HL-60 (cell line): Measurements from ENCODE around the gene IFRD1.

Experiments
- DNase-seq, 2 experiments: peaks; one replicate each; pipeline ENCODE4 v3.0.0-alpha.2; 2010 to 2020; ENCODE audit warnings: low read depth in 1 of 2, low spot score in 1 of 2
- H3K27ac ChIP-seq: fragments of 250-450 bp; sonication (Bioruptor Pico); replicated peaks from 2 replicates; pipeline ENCODE4 v1.5.1; 2020; ENCODE audit warnings: mild to moderate bottlenecking, moderate library complexity
- H3K27me3 ChIP-seq: fragments of 250-450 bp; sonication (Bioruptor Pico); 2 replicates; pipeline ENCODE4 v1.5.1; 2021; ENCODE audit warnings: mild to moderate bottlenecking, moderate library complexity; ENCODE audit not compliant: insufficient read depth, poor library complexity, severe bottlenecking
- H3K4me3 ChIP-seq: replicated peaks from 2 replicates; pipeline ENCODE4 v1.5.1; 2011; ENCODE audit warnings: mild to moderate bottlenecking, control low read depth, low read length; ENCODE audit not compliant: insufficient read depth
- GABPA ChIP-seq: IDR thresholded peaks from 2 replicates; pipeline ENCODE4 v1.6.1; 2012; ENCODE audit warnings: low read depth
- POLR2AphosphoS5 ChIP-seq: IDR thresholded peaks from 2 replicates; pipeline ENCODE4 v1.6.1; 2012; ENCODE audit warnings: low read depth
- SPI1 ChIP-seq: IDR thresholded peaks from 2 replicates; pipeline ENCODE4 v1.6.1; 2012; ENCODE audit warnings: low read depth, mild to moderate bottlenecking, borderline replicate concordance
- TF ChIP-seq, protein P1 (sequence below): IDR thresholded peaks from 2 replicates; pipeline ENCODE4 v1.6.1; 2012; ENCODE audit warnings: low read depth; ENCODE audit not compliant: insufficient replicate concordance
- TF ChIP-seq, protein P2 (sequence below): IDR thresholded peaks from one replicate; pipeline ENCODE4 v1.5.1; 2011; ENCODE audit warnings: low read length, control low read depth, inconsistent platforms; ENCODE audit not compliant: insufficient read depth

The IFRD1 gene

DNA sequence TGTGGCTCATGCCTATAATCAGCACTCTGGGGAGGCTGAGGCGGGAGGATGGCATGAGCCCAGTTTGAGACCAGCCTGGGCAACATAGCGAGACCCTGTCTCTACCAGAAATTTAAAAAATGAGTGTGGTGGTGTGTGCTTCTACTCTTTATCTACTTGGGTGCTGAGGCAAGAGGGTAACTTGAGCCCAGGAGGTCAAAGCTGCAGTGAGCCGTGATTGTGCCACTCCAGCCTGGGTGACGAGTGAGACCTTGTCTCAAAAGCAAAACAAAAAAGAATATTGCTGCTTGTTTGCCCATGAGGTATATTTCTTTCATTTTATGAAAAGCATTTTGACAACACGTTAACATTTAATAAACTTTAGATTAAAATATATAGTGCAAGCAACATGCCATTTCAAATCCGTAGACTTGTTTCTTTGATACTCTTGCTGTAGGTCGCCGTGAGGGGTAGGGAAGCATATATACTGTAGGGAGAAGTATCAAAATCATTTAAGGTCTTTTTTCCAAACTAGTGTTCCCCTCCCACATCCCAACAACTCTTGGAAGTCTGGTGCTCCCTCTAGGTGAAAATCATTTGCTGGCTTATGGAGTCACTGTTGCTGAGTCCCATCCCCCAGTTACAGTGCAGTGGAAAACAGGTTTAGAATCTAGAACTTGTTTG is 26.3 kb downstream of the IFRD1 start:
- DNase-seq, result no peak

DNA sequence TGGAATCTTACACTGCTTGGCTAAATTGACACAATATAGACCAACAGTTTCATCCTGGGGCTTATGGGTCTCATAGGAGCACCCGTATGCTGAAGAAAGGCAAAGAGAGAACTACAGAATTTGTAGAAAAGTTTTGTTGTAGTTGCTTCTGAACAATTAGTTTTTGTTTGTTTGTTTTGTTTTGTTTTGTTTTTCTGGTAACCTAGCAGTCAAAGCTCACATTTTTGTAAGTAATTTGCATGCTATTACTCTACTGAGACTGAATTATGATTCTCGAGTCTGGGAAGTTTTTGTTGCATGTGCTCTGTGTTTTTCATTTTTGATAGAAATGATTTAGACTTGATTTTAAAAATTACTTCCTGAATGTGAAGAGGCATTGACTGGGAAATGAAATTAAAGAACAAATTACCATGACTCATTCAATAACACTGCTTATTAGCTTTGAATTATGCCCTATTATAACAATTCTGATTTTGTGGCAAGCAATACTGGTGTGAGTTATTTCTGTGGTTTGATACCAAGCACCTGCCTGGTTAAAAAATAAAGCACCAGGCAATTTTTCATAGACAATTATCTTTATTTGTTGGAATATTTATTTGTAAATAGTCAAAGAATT is 31.0 kb downstream of the IFRD1 start:
- no peak overlapping the region for H3K27ac ChIP-seq
- no peak for TF ChIP-seq GABPA
- TF ChIP-seq, protein P1, sequence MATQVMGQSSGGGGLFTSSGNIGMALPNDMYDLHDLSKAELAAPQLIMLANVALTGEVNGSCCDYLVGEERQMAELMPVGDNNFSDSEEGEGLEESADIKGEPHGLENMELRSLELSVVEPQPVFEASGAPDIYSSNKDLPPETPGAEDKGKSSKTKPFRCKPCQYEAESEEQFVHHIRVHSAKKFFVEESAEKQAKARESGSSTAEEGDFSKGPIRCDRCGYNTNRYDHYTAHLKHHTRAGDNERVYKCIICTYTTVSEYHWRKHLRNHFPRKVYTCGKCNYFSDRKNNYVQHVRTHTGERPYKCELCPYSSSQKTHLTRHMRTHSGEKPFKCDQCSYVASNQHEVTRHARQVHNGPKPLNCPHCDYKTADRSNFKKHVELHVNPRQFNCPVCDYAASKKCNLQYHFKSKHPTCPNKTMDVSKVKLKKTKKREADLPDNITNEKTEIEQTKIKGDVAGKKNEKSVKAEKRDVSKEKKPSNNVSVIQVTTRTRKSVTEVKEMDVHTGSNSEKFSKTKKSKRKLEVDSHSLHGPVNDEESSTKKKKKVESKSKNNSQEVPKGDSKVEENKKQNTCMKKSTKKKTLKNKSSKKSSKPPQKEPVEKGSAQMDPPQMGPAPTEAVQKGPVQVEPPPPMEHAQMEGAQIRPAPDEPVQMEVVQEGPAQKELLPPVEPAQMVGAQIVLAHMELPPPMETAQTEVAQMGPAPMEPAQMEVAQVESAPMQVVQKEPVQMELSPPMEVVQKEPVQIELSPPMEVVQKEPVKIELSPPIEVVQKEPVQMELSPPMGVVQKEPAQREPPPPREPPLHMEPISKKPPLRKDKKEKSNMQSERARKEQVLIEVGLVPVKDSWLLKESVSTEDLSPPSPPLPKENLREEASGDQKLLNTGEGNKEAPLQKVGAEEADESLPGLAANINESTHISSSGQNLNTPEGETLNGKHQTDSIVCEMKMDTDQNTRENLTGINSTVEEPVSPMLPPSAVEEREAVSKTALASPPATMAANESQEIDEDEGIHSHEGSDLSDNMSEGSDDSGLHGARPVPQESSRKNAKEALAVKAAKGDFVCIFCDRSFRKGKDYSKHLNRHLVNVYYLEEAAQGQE, result no peak
- TF ChIP-seq POLR2AphosphoS5, result no peak
- TF ChIP-seq, protein P2, sequence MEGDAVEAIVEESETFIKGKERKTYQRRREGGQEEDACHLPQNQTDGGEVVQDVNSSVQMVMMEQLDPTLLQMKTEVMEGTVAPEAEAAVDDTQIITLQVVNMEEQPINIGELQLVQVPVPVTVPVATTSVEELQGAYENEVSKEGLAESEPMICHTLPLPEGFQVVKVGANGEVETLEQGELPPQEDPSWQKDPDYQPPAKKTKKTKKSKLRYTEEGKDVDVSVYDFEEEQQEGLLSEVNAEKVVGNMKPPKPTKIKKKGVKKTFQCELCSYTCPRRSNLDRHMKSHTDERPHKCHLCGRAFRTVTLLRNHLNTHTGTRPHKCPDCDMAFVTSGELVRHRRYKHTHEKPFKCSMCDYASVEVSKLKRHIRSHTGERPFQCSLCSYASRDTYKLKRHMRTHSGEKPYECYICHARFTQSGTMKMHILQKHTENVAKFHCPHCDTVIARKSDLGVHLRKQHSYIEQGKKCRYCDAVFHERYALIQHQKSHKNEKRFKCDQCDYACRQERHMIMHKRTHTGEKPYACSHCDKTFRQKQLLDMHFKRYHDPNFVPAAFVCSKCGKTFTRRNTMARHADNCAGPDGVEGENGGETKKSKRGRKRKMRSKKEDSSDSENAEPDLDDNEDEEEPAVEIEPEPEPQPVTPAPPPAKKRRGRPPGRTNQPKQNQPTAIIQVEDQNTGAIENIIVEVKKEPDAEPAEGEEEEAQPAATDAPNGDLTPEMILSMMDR, result no peak
- no peak for TF ChIP-seq SPI1
- DNase-seq, result no peak

More for the DNA sequence above, 26.3 kb downstream of the IFRD1 start:
- no peaks in the 10 kb centered on the region for H3K27me3 ChIP-seq
- H3K27ac ChIP-seq, result no peak overlapping the region
- TF ChIP-seq POLR2AphosphoS5 (no peak), SPI1 (no peak), GABPA (no peak)
- TF ChIP-seq, protein P2, result no peak
- TF ChIP-seq, protein P1, result no peak
- H3K4me3 ChIP-seq, result no peak overlapping the region

DNA sequence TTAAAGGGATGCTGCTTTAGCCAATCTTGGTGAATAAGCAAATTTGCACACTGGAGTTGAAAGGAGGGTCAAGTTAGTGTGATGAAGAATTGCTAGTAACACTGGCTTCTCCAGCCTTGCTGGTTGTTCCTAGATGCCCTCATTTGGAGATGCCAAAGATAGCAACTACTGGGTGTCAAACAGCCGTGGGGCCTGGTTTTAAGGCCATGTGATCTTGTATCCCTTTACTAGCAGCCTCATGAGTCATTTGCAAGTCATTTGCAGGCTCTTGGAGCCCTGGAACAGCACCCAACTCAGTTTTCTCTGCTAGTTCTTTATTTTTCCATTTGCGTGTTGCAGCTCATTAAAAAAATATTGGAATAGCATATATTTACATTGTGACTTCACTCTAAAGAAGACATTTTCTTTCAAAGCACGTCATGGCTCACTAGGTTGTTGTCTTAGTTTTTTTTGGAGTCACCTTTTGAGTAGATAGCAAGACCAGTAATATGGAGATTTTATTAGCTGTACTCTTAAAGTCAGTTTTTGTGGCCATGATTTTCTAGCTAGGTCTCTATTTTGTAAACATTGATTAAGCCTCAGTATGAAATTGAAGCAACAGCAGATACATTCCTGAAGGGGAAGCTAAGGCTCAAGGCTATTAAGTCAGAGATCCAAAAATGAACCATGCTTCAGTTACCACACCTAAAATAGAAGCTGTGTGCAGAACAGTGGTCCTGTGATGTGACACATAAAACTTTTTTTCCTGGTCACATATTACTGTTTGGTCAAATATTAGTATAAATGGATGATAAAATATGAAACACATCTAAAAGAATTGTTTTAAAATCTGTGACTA is 31.8 kb downstream of the IFRD1 start:
- DNase-seq, result no peak
- TF ChIP-seq, protein P2, result no peak
- TF ChIP-seq, protein P1, result no peak
- no peak for TF ChIP-seq GABPA
- TF ChIP-seq POLR2AphosphoS5, result no peak
- H3K27me3 ChIP-seq, result no peaks in the 10 kb centered on the region
- H3K27ac ChIP-seq, result no peak overlapping the region
- H3K4me3 ChIP-seq, result no peak overlapping the region

More for the DNA sequence above, 31.0 kb downstream of the IFRD1 start:
- H3K27me3 ChIP-seq, result no peaks in the 10 kb centered on the region
- H3K4me3 ChIP-seq, result no peak overlapping the region
